ENCODE data around the gene NLRP13. TPM values are rescaled to one million over a fixed set of nuclear protein-coding genes. Genes with fewer than 3 reads are reported as not detected.
"Not testable (repeated sequence)": the region's sequence is repeated elsewhere in the genome, so short reads cannot be mapped to it uniquely, and the experiment has no call there.

NLRP13 gene
- total RNA-seq, 1 donor from 2014 or later, result not detected

DNA sequence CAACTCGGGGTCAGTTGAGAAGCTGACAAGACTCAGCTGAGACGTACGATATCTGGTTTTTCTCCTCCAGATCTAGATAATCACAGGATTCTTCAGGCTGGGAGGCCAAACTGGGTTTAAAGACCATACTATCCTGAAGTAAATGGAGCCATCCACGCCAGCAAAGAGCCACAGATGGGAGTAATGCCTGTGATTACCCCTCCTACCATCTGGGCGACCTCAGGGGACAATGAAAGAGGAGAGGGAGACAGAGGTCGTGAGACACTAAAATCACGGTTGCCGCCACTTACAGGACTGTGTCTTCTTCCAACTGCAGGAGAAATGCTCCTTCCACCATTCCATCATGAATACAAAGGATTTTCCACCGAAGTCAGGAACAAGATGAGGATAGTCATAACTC, 3.1 kb upstream of the NLRP13 start:
- H3K4me3 ChIP-seq, result no peak overlapping the region
- H3K9me3 ChIP-seq (replicated peaks), result no peaks in the 10 kb centered on the region
- H3K27ac ChIP-seq (replicated peaks), result no peak overlapping the region
- intact Hi-C loops (cut with micrococcal nuclease), result no loop called here
- H3K36me3 ChIP-seq, result no peaks in the 10 kb centered on the region
- no peaks in the 10 kb centered on the region for H3K27me3 ChIP-seq (ENCODE audit: low read depth)
- TF ChIP-seq, protein P1, sequence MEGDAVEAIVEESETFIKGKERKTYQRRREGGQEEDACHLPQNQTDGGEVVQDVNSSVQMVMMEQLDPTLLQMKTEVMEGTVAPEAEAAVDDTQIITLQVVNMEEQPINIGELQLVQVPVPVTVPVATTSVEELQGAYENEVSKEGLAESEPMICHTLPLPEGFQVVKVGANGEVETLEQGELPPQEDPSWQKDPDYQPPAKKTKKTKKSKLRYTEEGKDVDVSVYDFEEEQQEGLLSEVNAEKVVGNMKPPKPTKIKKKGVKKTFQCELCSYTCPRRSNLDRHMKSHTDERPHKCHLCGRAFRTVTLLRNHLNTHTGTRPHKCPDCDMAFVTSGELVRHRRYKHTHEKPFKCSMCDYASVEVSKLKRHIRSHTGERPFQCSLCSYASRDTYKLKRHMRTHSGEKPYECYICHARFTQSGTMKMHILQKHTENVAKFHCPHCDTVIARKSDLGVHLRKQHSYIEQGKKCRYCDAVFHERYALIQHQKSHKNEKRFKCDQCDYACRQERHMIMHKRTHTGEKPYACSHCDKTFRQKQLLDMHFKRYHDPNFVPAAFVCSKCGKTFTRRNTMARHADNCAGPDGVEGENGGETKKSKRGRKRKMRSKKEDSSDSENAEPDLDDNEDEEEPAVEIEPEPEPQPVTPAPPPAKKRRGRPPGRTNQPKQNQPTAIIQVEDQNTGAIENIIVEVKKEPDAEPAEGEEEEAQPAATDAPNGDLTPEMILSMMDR (IDR thresholded peaks at IDR 0.05; ENCODE audit: borderline replicate concordance), result no peak
- H3K4me1 ChIP-seq, result no peaks in the 10 kb centered on the region
- no peak for DNase-seq

DNA sequence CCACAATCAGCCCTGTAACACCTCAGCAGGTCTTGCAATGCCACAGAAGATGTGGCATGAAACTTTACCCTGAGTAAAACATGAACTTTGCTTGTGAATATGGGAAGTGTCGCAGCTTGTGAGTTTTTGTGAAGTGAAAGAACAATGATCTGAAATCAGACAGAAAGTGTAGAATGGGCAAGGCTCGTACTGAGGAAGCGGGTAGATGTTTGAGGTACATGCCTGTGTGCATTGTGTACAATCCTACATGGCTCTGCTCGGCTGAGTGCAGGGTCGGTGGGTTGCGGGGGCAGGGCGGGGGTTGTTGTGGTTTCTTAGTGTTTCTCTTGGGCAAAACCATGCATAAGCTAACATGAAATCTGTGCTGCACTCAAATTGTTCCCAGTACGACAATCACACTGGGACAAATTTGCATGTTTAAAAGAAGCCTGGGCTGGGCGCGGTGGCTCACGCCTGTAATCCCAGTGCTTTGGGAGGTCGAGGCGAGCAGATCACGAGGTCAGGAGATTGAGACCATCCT, 1.1 kb downstream of the NLRP13 start:
- peaks cover 3% of the 10 kb centered on the region for H3K27me3 ChIP-seq (ENCODE audit: low read depth)
- DNase-seq, result no peak
- no peaks in the 10 kb centered on the region for H3K36me3 ChIP-seq
- H3K27ac ChIP-seq (replicated peaks), result no peak overlapping the region
- TF ChIP-seq, protein P1 (IDR thresholded peaks at IDR 0.05; ENCODE audit: borderline replicate concordance), result no peak
- H3K9me3 ChIP-seq (replicated peaks), result no peaks in the 10 kb centered on the region
- H3K4me3 ChIP-seq, result no peak overlapping the region
- intact Hi-C loops (cut with micrococcal nuclease), result no loop called here
- no peaks in the 10 kb centered on the region for H3K4me1 ChIP-seq

DNA sequence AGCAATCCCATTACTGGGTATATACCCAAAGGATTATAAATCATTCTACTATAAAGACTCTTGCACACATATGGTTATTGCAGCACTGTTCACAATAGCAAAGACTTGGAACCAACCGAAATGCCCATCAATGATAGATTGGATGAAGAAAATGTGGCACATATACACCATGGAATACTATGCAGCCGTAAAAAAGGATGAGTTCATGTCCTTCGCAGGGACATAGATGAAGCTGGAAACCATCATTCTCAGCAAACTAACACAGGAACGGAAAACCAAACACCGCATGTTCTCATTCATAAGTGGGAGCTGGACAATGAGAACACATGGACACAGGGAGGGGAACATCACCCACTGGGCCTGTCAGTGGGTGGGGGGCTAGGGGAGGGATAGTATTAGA, 2.9 kb downstream of the NLRP13 start:
- DNase-seq; intact Hi-C loops (cut with micrococcal nuclease); H3K4me3 ChIP-seq; H3K9me3 ChIP-seq (replicated peaks); H3K27ac ChIP-seq (replicated peaks); H3K36me3 ChIP-seq; H3K4me1 ChIP-seq: not testable (repeated sequence)
- H3K27me3 ChIP-seq (ENCODE audit: low read depth), result peaks cover 15% of the 10 kb centered on the region

DNA sequence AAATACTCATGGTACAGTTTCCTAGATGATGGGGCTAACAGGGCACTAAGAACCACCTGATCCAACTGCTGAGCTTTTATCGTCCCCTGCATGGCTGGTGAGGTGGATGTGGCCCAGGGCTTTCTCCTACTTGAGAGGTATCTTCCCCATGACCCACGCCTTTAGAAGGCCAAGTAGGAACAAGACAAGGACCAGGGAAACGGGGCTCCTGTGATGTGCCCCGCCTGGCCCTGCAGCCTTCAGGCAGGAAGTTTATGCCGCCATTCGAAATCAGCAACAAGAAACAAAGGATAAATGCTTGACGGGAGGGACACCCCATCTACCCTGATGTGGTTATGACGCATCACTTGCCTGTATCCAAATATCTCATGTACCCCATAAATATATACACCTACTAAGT, 4.1 kb downstream of the NLRP13 start:
- Histone ChIP-seq H3K27ac (replicated peaks) (no peak overlapping the region), H3K4me3 (no peak overlapping the region), H3K36me3 (no peaks in the 10 kb centered on the region), H3K27me3 (ENCODE audit: low read depth) (peaks cover 21% of the 10 kb centered on the region), H3K9me3 (replicated peaks) (peaks cover 16% of the 10 kb centered on the region), H3K4me1 (no peaks in the 10 kb centered on the region)
- TF ChIP-seq, protein P1 (IDR thresholded peaks at IDR 0.05; ENCODE audit: borderline replicate concordance), result no peak
- intact Hi-C loops (cut with micrococcal nuclease), result no loop called here
- DNase-seq, result no peak

DNA sequence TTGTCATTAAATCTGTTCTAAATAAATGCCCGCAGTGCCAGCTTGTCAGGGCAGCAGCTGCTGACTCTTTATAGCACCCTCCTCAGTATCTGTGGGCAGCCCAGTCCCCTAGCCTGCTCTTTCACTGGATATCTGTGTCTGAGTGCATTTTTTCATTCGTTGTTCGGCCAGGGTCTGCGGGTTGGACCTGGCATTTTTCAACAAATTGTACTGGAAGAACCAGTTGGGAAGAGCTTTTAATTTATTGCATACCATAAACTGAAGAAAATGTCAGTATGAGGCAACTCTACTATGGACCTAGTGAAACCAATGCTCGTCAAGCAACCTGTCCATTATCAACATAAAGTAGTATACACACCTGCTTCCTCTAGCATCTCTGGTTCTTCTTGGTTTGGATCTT, 8.6 kb downstream of the NLRP13 start:
- H3K27ac ChIP-seq (replicated peaks), result no peak overlapping the region
- H3K36me3 ChIP-seq, result no peaks in the 10 kb centered on the region
- DNase-seq, result no peak
- TF ChIP-seq, protein P1 (IDR thresholded peaks at IDR 0.05; ENCODE audit: borderline replicate concordance), result no peak
- H3K27me3 ChIP-seq (ENCODE audit: low read depth), result peaks cover 32% of the 10 kb centered on the region
- H3K4me1 ChIP-seq, result no peaks in the 10 kb centered on the region
- peaks cover 50% of the 10 kb centered on the region for H3K9me3 ChIP-seq (replicated peaks)
- no peak overlapping the region for H3K4me3 ChIP-seq
- intact Hi-C loops (cut with micrococcal nuclease), result no loop called here

DNA sequence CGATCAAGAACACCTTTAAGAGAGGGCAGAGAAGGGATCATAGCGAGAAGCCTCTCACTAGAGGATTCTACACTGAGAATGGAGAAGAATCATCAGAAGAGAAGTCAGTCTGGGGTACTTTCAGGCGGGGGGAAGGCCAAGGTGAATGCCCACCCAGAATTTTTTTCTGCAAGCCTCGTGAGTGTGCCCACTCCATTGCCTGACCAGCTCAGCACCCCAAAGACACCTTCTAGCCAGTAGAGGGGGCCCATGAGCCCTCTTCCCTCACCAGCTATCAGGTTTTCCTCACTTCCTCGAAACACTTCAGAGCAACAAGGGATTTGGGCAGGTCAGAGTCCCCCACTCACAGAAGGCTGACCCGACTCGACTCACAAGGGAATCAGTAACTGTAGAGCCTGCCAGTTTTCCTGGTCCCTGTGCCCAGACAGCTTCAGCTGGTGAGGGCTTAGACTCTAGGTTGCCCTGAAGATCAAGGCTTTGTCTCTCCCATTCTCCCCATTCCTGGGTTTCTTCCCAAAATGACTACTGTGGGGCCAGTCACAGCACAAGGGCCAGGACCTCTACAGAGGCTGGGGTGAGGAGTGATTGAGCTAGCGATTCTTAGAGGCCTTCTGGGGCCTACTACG, 18.4 kb downstream of the NLRP13 start:
- no peak overlapping the region for H3K27ac ChIP-seq (replicated peaks)
- H3K4me1 ChIP-seq, result no peaks in the 10 kb centered on the region
- H3K9me3 ChIP-seq (replicated peaks), result peaks cover 55% of the 10 kb centered on the region
- peaks cover 31% of the 10 kb centered on the region for H3K27me3 ChIP-seq (ENCODE audit: low read depth)
- intact Hi-C loops (cut with micrococcal nuclease), result no loop called here
- H3K36me3 ChIP-seq, result no peaks in the 10 kb centered on the region
- DNase-seq, result no peak
- TF ChIP-seq, protein P1 (IDR thresholded peaks at IDR 0.05; ENCODE audit: borderline replicate concordance), result no peak
- H3K4me3 ChIP-seq, result no peak overlapping the region

Data from left ventricle myocardium inferior (tissue), 1 donor.